Upper lobe of left lung (tissue), 6 donors: Measurements from ENCODE around the gene TMEM132A. TPM values are rescaled to one million over a fixed set of nuclear protein-coding genes. Genes with fewer than 3 reads are reported as not detected.

Source experiments
- ATAC-seq, 2 donors: fragments of 200-7000 bp; cut with Tn5 transposase; one replicate each; pipeline ENCODE4 v1.9.1; 2022; ENCODE audit warnings: mild to moderate bottlenecking in 2 of 2, moderate library complexity in 2 of 2; ENCODE audit not compliant: low FRiP score in 2 of 2
- DNase-seq, 2 donors: peaks; one replicate each; pipeline ENCODE4 v3.0.0-alpha.2; 2019 to 2020
- H3K27ac ChIP-seq, 4 donors: fragments of 200-600 bp; sonication (generic); one replicate each; pipeline ENCODE4 v1.5.1; 2016 to 2019
- H3K27me3 ChIP-seq, 4 donors: fragments of 200-600 bp; sonication (generic); one replicate each; pipeline ENCODE4 v1.5.1; 2017 to 2019
- H3K36me3 ChIP-seq, 4 donors: fragments of 200-600 bp; sonication (generic); one replicate each; pipeline ENCODE4 v1.5.1; 2016 to 2019
- H3K4me1 ChIP-seq, 4 donors: fragments of 200-600 bp; sonication (generic); one replicate each; pipeline ENCODE4 v1.5.1; 2018 to 2019
- H3K4me3 ChIP-seq, 4 donors: fragments of 200-600 bp; sonication (generic); one replicate each; pipeline ENCODE4 v1.5.1; 2017 to 2019; ENCODE audit warnings: mild to moderate bottlenecking in 2 of 4, moderate library complexity in 1 of 4
- H3K9me3 ChIP-seq, 4 donors: fragments of 200-600 bp; sonication (generic); one replicate each; pipeline ENCODE4 v1.5.1; 2018 to 2019
- CTCF ChIP-seq, 6 experiments: fragments of 450-650 bp in 4 of 6; fragments of 200-600 bp in 2 of 6; sonication (generic) in 2 of 6; IDR thresholded peaks; one replicate each; pipeline ENCODE4 v1.5.1; 2016 to 2019; ENCODE audit warnings: antibody characterized with exemption in 6 of 6
- EP300 ChIP-seq, 4 donors: sonication (generic); formaldehyde crosslinking; IDR thresholded peaks; one replicate each; pipeline ENCODE4 v1.5.1; 2017; ENCODE audit warnings: antibody characterized with exemption in 4 of 4, control low read depth in 2 of 4
- POLR2A ChIP-seq, 4 donors: fragments of 450-650 bp; IDR thresholded peaks; one replicate each; pipeline ENCODE4 v1.5.1; 2016 to 2017; ENCODE audit warnings: antibody characterized with exemption in 4 of 4, mild to moderate bottlenecking in 2 of 4
- POLR2AphosphoS5 ChIP-seq, 2 donors: sonication (generic); formaldehyde crosslinking; IDR thresholded peaks; one replicate each; pipeline ENCODE4 v1.5.1; 2017; ENCODE audit warnings: antibody characterized with exemption in 2 of 2
- WGBS, 2 donors: methylation state at CpG; one replicate each; pipeline ENCODE4 v1.1.5; 2017 to 2018; 5-methylcytosine and 5-hydroxymethylcytosine counted together
- total RNA-seq, 6 donors: library from RNA; depleted of rRNA in 4 of 6; stranded (reverse); fragments of >200 nt in 4 of 6; gene quantifications; one replicate each; pipeline versions ENCODE4 v1.1.0 to v1.2.1, GENCODE V29; 2016 to 2021
- donor health status: DM: no; HTN: no; CAD: no; lungs with moderate emphysema.
- donor health status: DM: no; HTN: yes; CAD: no; lungs with severe emphysema.

TMEM132A gene
- total RNA-seq, 6 donors from 2014 or later = 3.6 to 18.2 (median 9.4) TPM

GRCh38 chr11:60930394-60930793, 6.1 kb downstream of the TMEM132A start:
- 100% methylated on average over 4 of the region's 4 CpGs; no CpG with 5 or more reads in 1 of the 2 donors for WGBS, 2 donors
- H3K27ac ChIP-seq = no peak overlapping the region
- DNase-seq = peak in 1 of 2 donors; percentile 51
- H3K9me3 ChIP-seq = no peaks in the 10 kb centered on the region
- TF ChIP-seq POLR2A (IDR thresholded peaks at IDR 0.05) = no peak
- no peak for TF ChIP-seq POLR2AphosphoS5 (IDR thresholded peaks at IDR 0.05)
- no peak for TF ChIP-seq EP300 (IDR thresholded peaks at IDR 0.05)
- TF ChIP-seq CTCF (IDR thresholded peaks at IDR 0.05) = no peak
- H3K36me3 ChIP-seq = no peaks in the 10 kb centered on the region
- no peak overlapping the region for H3K4me3 ChIP-seq
- no peaks in the 10 kb centered on the region for H3K27me3 ChIP-seq
- ATAC-seq = no peak
- H3K4me1 ChIP-seq = peaks cover 0 to 8% (median 3%) of the 10 kb centered on the region in 4 donors

GRCh38 chr11:60931917-60932316, 7.7 kb downstream of the TMEM132A start:
- 82 to 94% methylated on average over 5 to 9 of the region's 9 CpGs for WGBS, 2 donors
- Histone ChIP-seq H3K4me1 (peaks cover 7 to 17% (median 9%) of the 10 kb centered on the region in 4 donors), H3K27me3 (no peaks in the 10 kb centered on the region), H3K27ac (no peak overlapping the region), H3K4me3 (no peak overlapping the region), H3K9me3 (no peaks in the 10 kb centered on the region), H3K36me3 (peaks cover 0 to 5% (median 4%) of the 10 kb centered on the region in 4 donors)
- ATAC-seq (no peak), DNase-seq (peak in 1 of 2 donors; percentile 75)
- TF ChIP-seq CTCF (IDR thresholded peaks at IDR 0.05) (no peak), EP300 (IDR thresholded peaks at IDR 0.05) (no peak), POLR2A (IDR thresholded peaks at IDR 0.05) (no peak), POLR2AphosphoS5 (IDR thresholded peaks at IDR 0.05) (no peak)

- Histone ChIP-seq H3K9me3 (no peaks in the 10 kb centered on the region), H3K36me3 (peaks cover 0 to 13% (median 6%) of the 10 kb centered on the region in 4 donors), H3K27me3 (no peaks in the 10 kb centered on the region), H3K27ac (no peak overlapping the region), H3K4me3 (no peak overlapping the region), H3K4me1 (peaks cover 9 to 23% (median 11%) of the 10 kb centered on the region in 4 donors)
- TF ChIP-seq CTCF (IDR thresholded peaks at IDR 0.05) (no peak), POLR2A (IDR thresholded peaks at IDR 0.05) (no peak), EP300 (IDR thresholded peaks at IDR 0.05) (no peak), POLR2AphosphoS5 (IDR thresholded peaks at IDR 0.05) (no peak)
- DNase-seq = no peak
- WGBS, 2 donors = 85% methylated on average over 5 of the region's 5 CpGs
- ATAC-seq = no peak
Measured at GRCh38 chr11:60932605-60933356, 8.5 kb downstream of the TMEM132A start.

- Histone ChIP-seq H3K27ac (no peak overlapping the region), H3K9me3 (no peaks in the 10 kb centered on the region), H3K36me3 (peaks cover 0 to 21% (median 9%) of the 10 kb centered on the region in 4 donors), H3K4me3 (no peak overlapping the region), H3K4me1 (peaks cover 9 to 23% (median 12%) of the 10 kb centered on the region in 4 donors), H3K27me3 (no peaks in the 10 kb centered on the region)
- 92 to 95% methylated on average over 24 to 36 of the region's 37 CpGs for WGBS, 2 donors
- ATAC-seq (no peak), DNase-seq (peak in 1 of 2 donors; percentile 83)
- no peak for TF ChIP-seq CTCF (IDR thresholded peaks at IDR 0.05)
- no peak for TF ChIP-seq EP300 (IDR thresholded peaks at IDR 0.05)
- no peak for TF ChIP-seq POLR2AphosphoS5 (IDR thresholded peaks at IDR 0.05)
- TF ChIP-seq POLR2A (IDR thresholded peaks at IDR 0.05) = no peak
Measured at GRCh38 chr11:60933416-60934123, 9.3 kb downstream of the TMEM132A start.
